Central memory CD8-positive, alpha-beta T cell (primary cell): Measurements from ENCODE around the gene NFKBIL1.
"Not testable (repeated sequence)": the region's sequence is repeated elsewhere in the genome, so short reads cannot be mapped to it uniquely, and the experiment has no call there.

Experiments used
- ATAC-seq: fragments of 150-1000 bp; cut with Tn5 transposase; replicated peaks from 2 replicates; pipeline ENCODE4 v1.10.0; 2022; ENCODE audit warnings: mild to moderate bottlenecking, moderate FRiP score, moderate number of reproducible peaks; ENCODE audit not compliant: poor library complexity, severe bottlenecking; ENCODE audit errors: extremely low read depth
- DNase-seq, 2 donors: peaks; one replicate each; pipeline ENCODE4 v3.0.0; 2021; ENCODE audit warnings: low spot score in 2 of 2
- H3K27ac Mint-ChIP-seq: one replicate; pipeline ENCODE4 v1.8.0; 2022; ENCODE audit warnings: low read depth, mild to moderate bottlenecking, moderate library complexity, mixed read lengths
- H3K27me3 Mint-ChIP-seq: one replicate; pipeline ENCODE4 v1.8.0; 2022; ENCODE audit warnings: mixed read lengths
- H3K36me3 Mint-ChIP-seq: one replicate; pipeline ENCODE4 v1.8.0; 2022; ENCODE audit warnings: mild to moderate bottlenecking, moderate library complexity, mixed read lengths; ENCODE audit not compliant: insufficient read depth
- H3K4me1 Mint-ChIP-seq: one replicate; pipeline ENCODE4 v1.8.0; 2022; ENCODE audit warnings: mixed read lengths
- H3K4me3 Mint-ChIP-seq: one replicate; pipeline ENCODE4 v1.8.0; 2022; ENCODE audit warnings: mild to moderate bottlenecking, moderate library complexity, mixed read lengths
- H3K9me3 Mint-ChIP-seq: one replicate; pipeline ENCODE4 v1.8.0; 2022; ENCODE audit warnings: mixed read lengths

Gene NFKBIL1

GRCh38 chr6:31541059-31541657, 6.2 kb upstream of the NFKBIL1 start:
- Mint-ChIP-seq H3K4me3 (peak overlapping the region; percentile 98), H3K27ac (peak overlapping the region; percentile 99), H3K9me3 (no peaks in the 10 kb centered on the region), H3K36me3 (peaks cover 56% of the 10 kb centered on the region), H3K4me1 (peaks cover 47% of the 10 kb centered on the region), H3K27me3 (no peaks in the 10 kb centered on the region)
- ATAC-seq (peak; percentile 59), DNase-seq (peak; percentile 59 to 78)

DNA sequence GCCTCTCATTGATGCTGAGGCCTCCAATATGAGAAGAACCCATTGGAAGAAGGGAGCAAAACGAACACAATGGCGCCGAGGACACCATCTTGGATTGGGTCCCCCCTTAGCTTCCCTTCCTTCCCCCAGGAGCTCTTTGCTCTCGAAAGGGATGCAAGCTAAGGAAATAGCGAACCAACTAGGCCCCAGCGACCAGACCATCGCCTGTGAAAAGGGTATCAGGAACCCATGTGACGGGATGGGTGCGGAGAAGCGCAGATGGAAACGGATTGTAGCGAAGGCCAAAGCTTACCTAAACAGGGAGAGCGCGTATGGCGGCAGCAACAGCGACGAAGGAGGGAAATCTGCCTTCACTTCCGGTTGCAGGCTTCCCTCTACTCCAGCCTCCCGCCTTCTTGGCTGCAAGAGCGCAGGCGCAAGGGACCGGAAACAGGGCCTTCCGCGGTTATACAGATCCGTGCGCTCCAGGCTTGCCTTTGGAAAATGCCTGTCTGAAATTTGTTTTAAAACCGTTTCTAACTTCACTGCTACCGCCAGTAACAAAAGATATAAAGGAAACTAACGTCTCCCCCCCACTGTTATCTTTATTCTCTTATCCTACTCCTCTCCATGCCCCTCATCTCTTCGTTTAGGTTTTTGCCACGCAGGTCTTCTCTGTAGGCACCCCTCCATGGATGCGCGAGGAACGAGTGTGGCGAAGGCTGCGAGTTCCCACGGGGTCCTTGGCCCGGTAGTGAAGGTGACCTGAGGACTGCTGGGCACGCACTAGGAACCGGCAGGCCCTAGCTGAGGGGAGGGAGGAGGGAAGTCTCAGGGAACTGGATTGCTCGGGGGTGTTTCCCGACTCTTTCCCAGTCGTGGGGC, 5.5 kb upstream of the NFKBIL1 start, which contains the start of gene DDX39B:
DDX39B (minus strand) TSS at position 346 of the 864 bp plus-strand sequence. CDS start 1,471 bp downstream, outside the sequence.
- peak within 1 kb of the TSS; percentile 99 for H3K27ac Mint-ChIP-seq
- H3K9me3 Mint-ChIP-seq, result no peaks in the 10 kb centered on the region
- peak; percentile 80 to 91 for DNase-seq
- peaks cover 52% of the 10 kb centered on the region for H3K36me3 Mint-ChIP-seq
- peaks cover 48% of the 10 kb centered on the region for H3K4me1 Mint-ChIP-seq
- no peaks in the 10 kb centered on the region for H3K27me3 Mint-ChIP-seq
- H3K4me3 Mint-ChIP-seq, result peak within 1 kb of the TSS; percentile 98
- peak; percentile 74 for ATAC-seq

GRCh38 chr6:31543639-31544038, 3.8 kb upstream of the NFKBIL1 start:
- Mint-ChIP-seq H3K9me3 (no peaks in the 10 kb centered on the region), H3K27ac (no peak overlapping the region), H3K4me3 (no peak overlapping the region), H3K36me3 (peaks cover 36% of the 10 kb centered on the region), H3K4me1 (peaks cover 55% of the 10 kb centered on the region), H3K27me3 (no peaks in the 10 kb centered on the region)
- no peak for DNase-seq
- ATAC-seq, result no peak

DNA sequence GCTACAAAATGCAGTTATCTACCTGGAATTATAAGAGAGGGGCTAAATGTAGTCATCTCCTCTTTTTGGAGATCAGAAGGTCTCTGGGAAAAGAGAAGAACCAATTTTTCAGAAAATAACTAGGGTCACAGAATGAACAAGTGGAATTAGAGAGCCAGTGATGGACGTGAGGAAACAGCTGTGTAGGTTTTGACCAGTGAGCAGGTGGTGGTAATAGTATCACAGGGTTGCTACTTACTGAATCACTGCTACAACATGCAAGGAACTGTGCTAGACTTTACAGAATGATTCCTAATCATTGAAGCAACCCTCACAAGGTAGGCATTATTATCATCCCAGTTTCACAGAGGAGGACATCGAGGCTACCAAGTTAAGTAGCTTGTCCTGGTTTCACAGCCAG, 2.7 kb upstream of the NFKBIL1 start:
- ATAC-seq (no peak), DNase-seq (no peak)
- Mint-ChIP-seq H3K27me3 (no peaks in the 10 kb centered on the region), H3K4me1 (peaks cover 45% of the 10 kb centered on the region), H3K4me3 (no peak overlapping the region), H3K36me3 (peaks cover 26% of the 10 kb centered on the region), H3K9me3 (no peaks in the 10 kb centered on the region), H3K27ac (no peak overlapping the region)

GRCh38 chr6:31545291-31545690, 2.1 kb upstream of the NFKBIL1 start:
- Mint-ChIP-seq H3K9me3 (no peaks in the 10 kb centered on the region), H3K36me3 (peaks cover 22% of the 10 kb centered on the region), H3K27ac (no peak overlapping the region), H3K4me1 (peaks cover 38% of the 10 kb centered on the region), H3K4me3 (no peak overlapping the region), H3K27me3 (no peaks in the 10 kb centered on the region)
- DNase-seq (no peak), ATAC-seq (no peak)

DNA sequence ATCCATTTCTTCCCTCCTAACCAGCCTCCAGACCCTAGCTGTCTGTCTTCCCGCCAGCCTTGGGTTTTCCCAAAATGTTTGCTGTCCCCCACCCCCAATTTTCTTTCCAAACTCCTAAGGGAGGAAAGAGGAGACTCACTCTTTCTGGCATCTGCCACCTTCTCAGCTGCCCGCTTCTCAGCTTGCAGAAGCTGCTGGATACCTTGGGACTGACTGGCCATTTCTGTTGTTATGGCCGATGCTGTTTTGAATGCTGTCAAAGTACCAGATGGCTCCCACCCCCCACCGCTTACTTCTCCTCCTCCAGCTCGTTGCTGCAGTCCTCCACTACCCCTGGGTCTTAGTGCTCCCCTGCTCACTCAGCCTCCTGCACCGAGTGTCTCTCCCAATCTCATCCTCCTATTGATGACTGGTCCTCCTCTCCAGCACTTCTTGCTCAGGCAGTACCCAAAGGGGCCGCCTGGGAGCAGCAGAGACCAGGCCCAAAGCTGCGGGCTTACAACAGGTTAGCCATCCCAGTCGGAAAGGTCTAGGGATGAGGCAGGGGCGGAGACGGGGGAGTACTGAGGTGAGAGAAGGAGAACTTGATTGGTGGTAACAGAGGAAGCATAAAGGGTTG, 960 bp upstream of the NFKBIL1 start, which contains the start of gene ATP6V1G2:
ATP6V1G2 (minus strand) TSS at position 270 of the 619 bp plus-strand sequence; CDS start at position 221, 49 bp downstream.
- ATAC-seq (peak; percentile 52), DNase-seq (peak; percentile 66 to 76)
- H3K27me3 Mint-ChIP-seq, result no peaks in the 10 kb centered on the region
- peak within 1 kb of the TSS; percentile 90 for H3K27ac Mint-ChIP-seq
- peaks cover 13% of the 10 kb centered on the region for H3K36me3 Mint-ChIP-seq
- peak within 1 kb of the TSS; percentile 85 for H3K4me3 Mint-ChIP-seq
- peaks cover 32% of the 10 kb centered on the region for H3K4me1 Mint-ChIP-seq
- H3K9me3 Mint-ChIP-seq, result no peaks in the 10 kb centered on the region

- H3K4me3 Mint-ChIP-seq, result peak overlapping the region; percentile 85
- no peaks in the 10 kb centered on the region for H3K9me3 Mint-ChIP-seq
- H3K4me1 Mint-ChIP-seq, result peaks cover 26% of the 10 kb centered on the region
- ATAC-seq (no peak), DNase-seq (no peak)
- no peaks in the 10 kb centered on the region for H3K27me3 Mint-ChIP-seq
- peaks cover 8% of the 10 kb centered on the region for H3K36me3 Mint-ChIP-seq
- H3K27ac Mint-ChIP-seq, result peak overlapping the region; percentile 90
Observed at GRCh38 chr6:31547727-31548543, 527 bp downstream of the NFKBIL1 start.

DNA sequence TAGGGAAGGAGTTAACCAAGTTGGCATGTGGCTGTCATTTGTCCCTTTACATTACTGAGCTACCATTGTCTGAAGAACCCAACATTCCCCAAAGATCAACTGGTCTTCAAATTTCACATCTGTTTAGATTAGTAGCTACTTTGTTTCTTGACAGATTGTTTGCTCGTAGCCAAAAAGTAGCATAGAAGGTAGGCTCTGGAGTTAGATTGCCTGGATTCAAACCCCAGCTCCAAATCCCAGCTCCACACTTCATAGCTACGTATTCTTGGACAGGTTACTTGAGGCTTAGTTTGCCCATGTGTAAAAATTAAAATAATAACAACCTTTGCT, 1.1 kb downstream of the NFKBIL1 start:
- ATAC-seq, result no peak
- Mint-ChIP-seq H3K27ac (peak overlapping the region; percentile 90), H3K9me3 (no peaks in the 10 kb centered on the region), H3K4me1 (peaks cover 26% of the 10 kb centered on the region), H3K27me3 (no peaks in the 10 kb centered on the region), H3K36me3 (peaks cover 8% of the 10 kb centered on the region), H3K4me3 (peak overlapping the region; percentile 85)
- no peak for DNase-seq

GRCh38 chr6:31551371-31551770, 4.0 kb downstream of the NFKBIL1 start:
- not testable (repeated sequence) for ATAC-seq, H3K9me3 Mint-ChIP-seq, H3K27ac Mint-ChIP-seq, H3K4me3 Mint-ChIP-seq, H3K27me3 Mint-ChIP-seq, H3K36me3 Mint-ChIP-seq
- peak; percentile 45 to 47 for DNase-seq
- peaks cover 29% of the 10 kb centered on the region for H3K4me1 Mint-ChIP-seq

DNA sequence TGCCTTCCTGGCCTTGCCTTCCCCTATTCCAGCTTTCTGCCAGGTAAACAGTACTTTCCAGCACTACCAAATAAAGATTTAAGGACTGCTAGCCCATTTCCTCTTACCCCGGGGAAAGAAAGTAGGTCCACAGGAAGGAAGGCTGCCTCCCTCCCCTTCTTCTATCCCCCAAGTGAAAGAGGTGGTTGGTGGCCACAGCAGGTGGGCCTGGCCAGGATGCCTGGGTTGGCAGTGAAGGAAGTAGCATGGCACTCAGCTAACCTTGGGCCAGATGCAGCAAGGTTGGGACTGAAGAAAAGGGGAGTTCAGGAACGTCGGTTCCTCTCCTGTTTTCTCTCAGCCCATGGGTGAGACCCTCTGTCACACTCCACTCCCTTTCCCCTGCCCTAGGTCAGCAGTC, 8.9 kb downstream of the NFKBIL1 start:
- H3K4me3 Mint-ChIP-seq, result no peak overlapping the region

DNA sequence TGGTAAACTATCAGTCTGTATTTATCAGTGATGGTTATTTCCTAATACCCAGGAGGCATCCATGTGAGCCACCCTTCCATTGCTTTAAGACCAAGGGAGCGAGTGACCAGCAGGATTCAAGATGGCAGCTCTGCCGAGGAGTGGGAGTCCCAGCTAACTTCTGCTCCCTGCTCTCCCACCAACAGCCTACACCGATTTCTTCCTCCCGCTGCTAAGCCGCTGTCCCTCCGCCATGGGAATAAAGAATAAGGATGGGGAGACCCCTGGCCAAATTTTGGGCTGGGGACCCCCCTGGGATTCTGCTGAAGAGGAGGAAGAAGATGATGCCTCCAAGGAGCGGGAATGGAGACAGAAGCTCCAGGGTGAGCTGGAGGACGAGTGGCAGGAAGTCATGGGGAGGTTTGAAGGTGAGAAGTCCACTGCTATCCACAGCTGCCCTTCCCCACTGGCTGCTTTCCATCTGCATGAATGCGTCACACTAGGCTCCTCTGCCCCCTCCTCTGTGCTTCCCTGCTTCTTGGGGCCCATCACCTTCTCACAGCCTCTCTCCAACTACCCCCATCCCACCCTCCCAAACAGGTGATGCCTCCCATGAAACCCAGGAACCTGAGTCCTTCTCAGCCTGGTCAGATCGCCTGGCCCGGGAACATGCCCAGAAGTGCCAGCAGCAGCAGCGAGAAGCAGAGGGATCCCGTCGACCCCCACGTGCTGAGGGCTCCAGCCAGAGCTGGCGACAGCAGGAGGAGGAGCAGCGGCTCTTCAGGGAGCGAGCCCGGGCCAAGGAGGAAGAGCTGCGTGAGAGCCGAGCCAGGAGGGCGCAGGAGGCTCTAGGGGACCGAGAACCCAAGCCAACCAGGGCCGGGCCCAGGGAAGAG, 10.3 kb downstream of the NFKBIL1 start:
- Mint-ChIP-seq H3K27me3 (no peaks in the 10 kb centered on the region), H3K36me3 (peaks cover 12% of the 10 kb centered on the region), H3K4me1 (peaks cover 57% of the 10 kb centered on the region), H3K9me3 (no peaks in the 10 kb centered on the region), H3K4me3 (peak overlapping the region; percentile 84), H3K27ac (peak overlapping the region; percentile 96)
- DNase-seq, result no peak
- ATAC-seq, result no peak

More for the DNA sequence above, 8.9 kb downstream of the NFKBIL1 start:
- DNase-seq (no peak), ATAC-seq (no peak)
- Mint-ChIP-seq H3K36me3 (peaks cover 16% of the 10 kb centered on the region), H3K4me1 (peaks cover 51% of the 10 kb centered on the region), H3K27me3 (no peaks in the 10 kb centered on the region), H3K27ac (no peak overlapping the region), H3K9me3 (no peaks in the 10 kb centered on the region)
